CD4-positive, alpha-beta T cell treated with Interleukin-4 for 1 hour (primary cell): ENCODE data around the gene NFIX.

ENCODE experiments used
- DNase-seq, 2 donors: peaks; one replicate each; pipeline ENCODE4 v3.0.0-alpha.2; 2020 to 2022

The NFIX gene

DNA sequence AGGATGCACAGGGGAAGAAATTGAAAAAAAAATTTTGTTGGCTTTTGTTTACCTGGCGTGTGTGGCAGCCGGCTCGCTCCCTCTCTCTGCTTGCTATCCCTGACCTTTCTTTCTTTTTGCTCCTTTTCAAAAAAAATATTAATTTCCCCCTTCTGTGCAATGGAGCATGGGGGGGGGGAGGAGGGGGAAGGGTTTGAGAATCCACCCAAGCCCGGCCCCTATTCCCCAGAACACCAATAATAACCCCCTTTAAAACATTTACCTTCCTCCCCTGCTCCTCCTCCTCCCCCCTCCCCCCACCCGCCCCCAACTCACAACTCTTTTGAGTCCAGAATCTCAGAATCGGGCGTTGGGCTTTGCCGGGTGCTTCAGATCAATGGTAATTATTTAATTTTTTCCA lies 28.4 kb downstream of the NFIX start:
- no peak for DNase-seq

DNA sequence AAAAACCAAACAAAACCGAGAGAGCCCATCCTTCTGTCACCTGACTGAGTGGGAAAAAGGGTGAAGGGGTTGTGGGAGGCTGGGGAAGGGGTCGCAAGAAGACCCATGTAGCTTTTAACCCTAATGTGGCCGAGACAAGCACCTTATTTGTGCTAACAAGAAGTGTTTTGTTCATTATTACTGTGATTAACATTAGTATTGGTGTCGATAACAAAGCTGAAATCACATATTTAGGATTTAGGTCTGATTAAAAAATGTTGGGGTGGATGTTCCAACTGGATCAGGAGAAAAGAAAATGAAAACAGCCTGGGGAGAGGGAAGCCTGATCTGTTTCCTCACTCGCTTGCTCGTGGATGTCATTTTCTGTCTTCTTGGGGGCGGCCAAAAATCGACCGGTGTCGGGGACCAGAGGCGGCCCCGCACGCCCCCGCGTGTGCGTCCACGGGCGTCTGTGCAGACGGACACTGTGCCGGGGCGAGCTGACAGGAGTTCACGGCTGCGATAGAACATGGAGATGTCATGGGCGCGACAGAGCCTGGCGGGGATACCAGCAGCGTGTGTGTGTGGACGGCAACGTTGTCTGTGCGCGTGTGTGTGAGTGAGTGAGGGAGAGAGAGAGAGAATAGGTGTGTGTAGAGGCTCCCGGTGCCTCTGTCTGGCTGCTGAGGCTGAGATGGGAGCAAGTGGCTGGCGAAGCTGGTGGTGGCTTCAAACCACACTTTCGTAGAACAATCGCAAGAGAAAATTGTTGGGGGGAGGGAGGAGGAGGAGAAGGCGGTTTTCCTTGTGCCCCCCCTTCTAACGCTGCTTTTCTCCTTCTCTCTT lies 29.1 kb downstream of the NFIX start:
- no peak for DNase-seq

DNA sequence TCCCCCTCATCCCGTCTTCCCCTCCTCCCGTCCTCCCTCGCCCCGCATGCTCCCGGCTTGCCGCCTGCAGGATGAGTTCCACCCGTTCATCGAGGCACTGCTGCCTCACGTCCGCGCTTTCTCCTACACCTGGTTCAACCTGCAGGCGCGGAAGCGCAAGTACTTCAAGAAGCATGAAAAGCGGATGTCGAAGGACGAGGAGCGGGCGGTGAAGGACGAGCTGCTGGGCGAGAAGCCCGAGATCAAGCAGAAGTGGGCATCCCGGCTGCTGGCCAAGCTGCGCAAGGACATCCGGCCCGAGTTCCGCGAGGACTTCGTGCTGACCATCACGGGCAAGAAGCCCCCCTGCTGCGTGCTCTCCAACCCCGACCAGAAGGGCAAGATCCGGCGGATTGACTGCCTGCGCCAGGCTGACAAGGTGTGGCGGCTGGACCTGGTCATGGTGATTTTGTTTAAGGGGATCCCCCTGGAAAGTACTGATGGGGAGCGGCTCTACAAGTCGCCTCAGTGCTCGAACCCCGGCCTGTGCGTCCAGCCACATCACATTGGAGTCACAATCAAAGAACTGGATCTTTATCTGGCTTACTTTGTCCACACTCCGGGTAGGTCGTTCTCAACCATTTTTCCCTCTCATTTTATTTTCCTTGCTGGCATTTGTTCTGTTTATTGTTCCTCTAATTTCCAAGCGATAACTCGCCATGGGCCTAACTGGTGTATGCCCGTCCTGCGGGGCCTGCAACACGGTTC lies 29.8 kb downstream of the NFIX start:
- no peak for DNase-seq

GRCh38 chr19:13025819-13026456 lies 30.7 kb downstream of the NFIX start:
- no peak for DNase-seq

DNA sequence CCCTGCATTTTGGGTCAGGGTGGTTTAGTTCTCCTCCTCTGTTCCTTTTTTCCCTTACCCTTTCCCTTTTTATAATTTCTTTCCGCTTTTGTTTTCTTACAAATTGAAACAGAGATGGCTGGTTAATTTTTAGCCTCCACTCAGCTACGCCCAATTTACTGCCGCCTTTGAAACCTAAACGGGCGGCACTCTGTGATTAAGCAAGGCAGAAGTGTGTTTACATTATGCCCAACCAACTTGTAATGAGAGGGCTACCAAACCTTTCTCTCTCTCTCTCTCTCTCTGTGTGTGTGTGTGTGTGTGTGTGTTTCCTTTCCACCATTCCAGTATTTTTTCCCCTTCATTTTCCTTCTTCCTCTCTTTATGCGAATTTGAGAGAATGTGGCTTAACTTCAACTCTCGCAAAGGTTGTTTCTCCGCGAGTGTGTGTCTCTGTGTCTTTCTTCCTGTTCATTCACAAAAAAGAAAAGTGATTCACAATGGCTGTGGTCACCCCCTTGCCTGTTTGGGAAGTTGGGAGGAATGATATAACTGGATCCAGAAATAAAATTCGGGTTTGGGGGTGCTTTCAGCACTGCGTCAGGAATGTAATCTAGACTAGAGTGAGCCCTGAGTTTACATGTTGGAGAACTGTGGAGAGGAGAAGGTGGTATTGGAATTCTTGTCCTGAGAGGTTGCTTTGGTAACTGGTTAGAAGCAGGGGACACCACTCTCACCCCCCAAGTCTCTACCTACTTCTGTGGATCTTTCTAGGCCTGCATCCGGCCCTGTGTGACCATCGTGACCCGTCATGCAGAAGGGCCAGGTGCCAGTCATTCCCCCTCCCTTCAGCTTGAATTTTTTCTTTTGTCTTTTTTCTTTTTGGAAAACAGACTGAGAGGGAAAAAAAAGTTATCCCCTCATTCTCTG lies 31.4 kb downstream of the NFIX start:
- no peak for DNase-seq

DNA sequence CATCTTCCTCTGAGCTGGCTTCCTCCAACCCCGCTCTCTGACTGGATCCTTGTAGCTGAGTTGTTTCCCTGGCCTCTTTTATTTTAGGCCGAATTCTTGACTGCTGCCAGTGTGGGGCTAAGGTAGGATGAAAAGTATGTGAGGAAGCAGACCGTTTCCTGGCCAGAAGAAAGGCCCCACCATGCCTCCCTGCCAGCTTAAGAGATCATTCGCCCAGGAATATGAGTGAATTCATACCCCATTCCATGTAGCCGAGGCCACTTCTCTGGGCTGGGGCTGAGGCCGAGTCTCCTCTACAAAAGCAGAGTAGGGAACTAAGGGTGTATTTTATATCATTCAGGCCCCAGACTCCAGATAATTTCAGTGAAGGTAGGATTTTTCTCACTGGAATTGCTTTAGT lies 32.3 kb downstream of the NFIX start:
- DNase-seq = no peak

- DNase-seq = no peak
Measured at GRCh38 chr19:13028027-13028426, 32.8 kb downstream of the NFIX start.

- no peak for DNase-seq
Measured at GRCh38 chr19:13029301-13029880, 34.1 kb downstream of the NFIX start.

GRCh38 chr19:13029893-13030292 lies 34.6 kb downstream of the NFIX start:
- no peak for DNase-seq

GRCh38 chr19:13031917-13032623 lies 36.8 kb downstream of the NFIX start:
- no peak for DNase-seq

DNA sequence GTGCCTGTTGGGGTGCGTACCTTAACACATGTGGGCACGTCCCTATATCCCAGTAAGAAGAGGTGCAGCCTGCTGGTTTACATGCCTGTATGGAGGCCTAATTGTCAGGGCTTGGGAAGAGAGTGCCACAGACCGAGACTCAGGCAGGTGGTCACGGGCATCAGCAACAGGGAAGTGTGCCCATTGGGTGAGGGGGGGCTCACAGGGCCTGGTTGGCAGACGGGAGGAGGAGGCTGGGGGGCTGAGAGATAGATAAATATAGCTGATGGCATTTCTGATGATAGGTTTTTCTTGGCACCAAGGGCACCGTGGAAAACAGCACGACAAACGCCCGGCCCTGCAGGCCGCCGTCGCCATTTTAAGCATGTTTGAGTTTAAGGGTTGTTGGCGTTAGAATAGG lies 37.6 kb downstream of the NFIX start:
- DNase-seq = no peak

DNA sequence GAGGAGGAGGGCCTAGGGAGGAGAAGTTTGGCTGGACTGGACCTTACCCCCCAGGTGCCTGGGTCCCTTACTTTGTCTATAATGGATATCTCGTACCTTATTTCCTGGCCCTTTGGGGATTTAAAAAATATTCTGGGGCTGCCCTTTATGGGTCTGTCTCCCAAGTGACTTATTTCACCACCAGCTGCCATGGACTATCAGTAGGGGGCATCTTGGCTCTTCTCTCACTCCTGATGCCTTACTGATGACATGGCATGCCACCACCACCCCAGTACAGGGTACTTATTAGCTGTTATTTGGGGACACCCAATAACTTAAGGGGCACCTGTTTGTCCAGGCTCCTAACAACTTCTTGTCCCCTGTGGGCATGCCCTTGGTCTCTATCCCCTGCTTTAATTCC lies 38.0 kb downstream of the NFIX start:
- no peak for DNase-seq

GRCh38 chr19:13033819-13034611 lies 38.7 kb downstream of the NFIX start:
- peak; percentile 41 to 44 for DNase-seq

DNA sequence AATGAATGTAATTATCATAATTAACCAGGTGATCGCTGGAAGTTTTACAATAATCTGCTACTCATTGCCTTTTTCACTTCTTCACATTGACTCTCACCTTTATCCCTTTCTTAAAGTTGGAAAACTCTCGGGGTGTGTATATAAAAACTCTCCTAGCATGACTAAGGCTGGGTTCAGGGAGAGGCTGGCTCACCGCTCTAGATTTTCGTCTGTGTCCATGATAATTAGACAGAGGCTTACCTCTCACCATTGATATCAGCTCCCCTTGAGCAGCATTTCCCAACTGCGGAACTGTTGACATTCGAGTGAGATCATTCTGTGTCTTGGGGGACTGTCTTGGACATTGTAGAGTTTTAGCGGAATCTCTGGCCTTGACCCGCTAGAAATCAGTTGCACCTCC lies 39.4 kb downstream of the NFIX start:
- DNase-seq = no peak

GRCh38 chr19:13035820-13036365 lies 40.6 kb downstream of the NFIX start:
- DNase-seq = no peak

GRCh38 chr19:13036366-13036976 lies 41.2 kb downstream of the NFIX start:
- DNase-seq = no peak

GRCh38 chr19:13037161-13037560 lies 41.9 kb downstream of the NFIX start:
- no peak for DNase-seq

- DNase-seq = no peak
Measured at GRCh38 chr19:13037731-13038130, 42.5 kb downstream of the NFIX start.

- no peak for DNase-seq
Measured at GRCh38 chr19:13038306-13039210, 43.3 kb downstream of the NFIX start.
